K562 (cell line): ENCODE data around the gene PACSIN2. TPM values are rescaled to one million over a fixed set of nuclear protein-coding genes. Genes with fewer than 3 reads are reported as not detected.

Source experiments
- ATAC-seq: fragments of 200-7000 bp; cut with Tn5 transposase; 3 replicates; pipeline ENCODE4 v1.9.1; 2020; ENCODE audit warnings: moderate library complexity
- BruUV-seq: library from RNA; stranded (reverse); fragments of 400-500 nt; replicated peaks from 2 replicates; lab custom pipeline; 2021; lab: Mats Ljungman, UMichigan
- CTCF ChIA-PET: fragments of 300-600 bp; formaldehyde crosslinking; extraction: SDS; loops from one replicate; lab custom pipeline; 2021; ENCODE audit warnings: low intra/inter-chr PET ratio; lab: Yijun Ruan, JAX
- POLR2A ChIA-PET: fragments of 300-600, 350-650 bp; sonication (Branson Sonifier 250); formaldehyde crosslinking; extraction: SDS; loops from one replicate; lab custom pipeline; 2021; ENCODE audit warnings: antibody characterized with exemption, inconsistent platforms; lab: Yijun Ruan, JAX
- DNase-seq, 4 experiments: peaks; one replicate each; pipeline versions ENCODE4 v3.0.0 to v3.0.0-alpha.2; 2011 to 2018; ENCODE audit warnings: low spot score in 3 of 4, mixed read lengths in 3 of 4; ENCODE audit errors: extremely low read depth in 1 of 4
- FAIRE-seq: peaks from 2 replicates; lab custom pipeline; 2011; peaks lifted over from hg19 to GRCh38; lab: Jason Lieb, UNC
- H2AFZ ChIP-seq: 2 replicates; pipeline ENCODE4 v1.6.0; 2011; ENCODE audit warnings: low read depth, low read length, control low read depth, inconsistent platforms
- H3K27ac ChIP-seq: fragments of 200-600 bp; 3 replicates; pipeline ENCODE4 v1.8.0; 2011; ENCODE audit warnings: low read depth, mild to moderate bottlenecking, control low read depth, inconsistent platforms, low read length, moderate library complexity, mixed read lengths; ENCODE audit errors: extremely low read depth
- H3K27me3 ChIP-seq, 2 experiments: fragments of 300-600 bp in 1 of 2; 2 replicates in 1 of 2; 3 replicates in 1 of 2; pipeline versions ENCODE4 v1.6.0 to v1.8.0; 2011; ENCODE audit warnings: inconsistent platforms in 2 of 2, low read length in 2 of 2, mild to moderate bottlenecking in 1 of 2, mixed read lengths in 1 of 2, moderate library complexity in 1 of 2; ENCODE audit not compliant: control insufficient read depth in 2 of 2, insufficient read depth in 2 of 2
- H3K36me3 ChIP-seq: fragments of 300-600 bp; 3 replicates; pipeline ENCODE4 v1.8.0; 2011; ENCODE audit warnings: mild to moderate bottlenecking, low read length, inconsistent platforms; ENCODE audit not compliant: control insufficient read depth, insufficient read depth
- H3K4me1 ChIP-seq, 2 experiments: fragments of 200-600 bp in 1 of 2; replicated peaks in 1 of 2; 2 replicates in 1 of 2; 3 replicates in 1 of 2; pipeline versions ENCODE4 v1.5.1 to v1.8.0; 2011; ENCODE audit warnings: inconsistent platforms in 2 of 2, low read length in 2 of 2, mild to moderate bottlenecking in 1 of 2, mixed read lengths in 1 of 2, moderate library complexity in 1 of 2; ENCODE audit not compliant: control insufficient read depth in 2 of 2, insufficient read depth in 2 of 2
- H3K4me2 ChIP-seq: 2 replicates; pipeline ENCODE4 v1.6.1; 2011; ENCODE audit warnings: low read length, control low read depth, inconsistent platforms, mixed read lengths; ENCODE audit not compliant: insufficient read depth
- H3K4me3 ChIP-seq: fragments of 200-600 bp; sonication (generic), shearing (Covaris generic); 2 replicates; pipeline ENCODE4 v1.5.1; 2016; ENCODE audit warnings: control low read depth, inconsistent platforms
- H3K79me2 ChIP-seq: fragments of 200-600 bp; 3 replicates; pipeline ENCODE4 v1.8.0; 2011; ENCODE audit warnings: low read length, inconsistent platforms; ENCODE audit not compliant: control insufficient read depth, insufficient read depth
- H3K9ac ChIP-seq, 2 experiments: 2 replicates each; pipeline versions ENCODE4 v1.6.0 to v1.6.1; 2011; ENCODE audit warnings: low read depth in 2 of 2, low read length in 2 of 2, control low read depth in 1 of 2, inconsistent platforms in 1 of 2, mild to moderate bottlenecking in 1 of 2, mixed read lengths in 1 of 2; ENCODE audit not compliant: insufficient read depth in 1 of 2
- H3K9me1 ChIP-seq: one replicate; pipeline ENCODE4 v1.6.0; 2011; ENCODE audit warnings: inconsistent platforms, mild to moderate bottlenecking, low read length, moderate library complexity; ENCODE audit not compliant: control insufficient read depth, insufficient read depth
- H3K9me3 ChIP-seq: replicated peaks from 2 replicates; pipeline ENCODE4 v1.5.1; 2011; ENCODE audit warnings: low read depth, low read length, inconsistent platforms; ENCODE audit not compliant: control insufficient read depth, insufficient read depth
- H4K20me1 ChIP-seq: replicated peaks from 2 replicates; pipeline ENCODE4 v1.6.1; 2011; ENCODE audit warnings: low read length, inconsistent platforms, mixed read lengths; ENCODE audit not compliant: control insufficient read depth, insufficient read depth
- ELF1 ChIP-seq: fragments of 200-800 bp; sonication (Bioruptor generic); IDR thresholded peaks from 2 replicates; pipeline ENCODE4 v1.6.1; 2016; ENCODE audit warnings: missing genetic modification characterization, missing compliant biosample characterization
- HNRNPK ChIP-seq: fragments of 200-400 bp; formaldehyde crosslinking; IDR thresholded peaks from one replicate; pipeline ENCODE4 v1.6.1; 2018; ENCODE audit warnings: mild to moderate bottlenecking, low read depth, low read length; ENCODE audit not compliant: poor library complexity, severe bottlenecking
- JUND ChIP-seq, 2 experiments: IDR thresholded peaks; 2 replicates in 1 of 2; 3 replicates in 1 of 2; pipeline ENCODE4 v1.6.1; 2011; ENCODE audit warnings: borderline replicate concordance in 2 of 2, low read depth in 2 of 2, low read length in 2 of 2, improper control_type of control experiment in 1 of 2, missing biosample characterization in 1 of 2, missing genetic modification characterization in 1 of 2, missing genetic modification reagents in 1 of 2
- TGIF2 ChIP-seq: sonication (generic); formaldehyde crosslinking; IDR thresholded peaks from 2 replicates; pipeline ENCODE4 v1.8.1; 2022; ENCODE audit warnings: mild to moderate bottlenecking, missing genetic modification reagents, moderate library complexity
- ZNF589 ChIP-seq: fragments of 200-800 bp; sonication (Bioruptor generic); IDR thresholded peaks from 2 replicates; pipeline ENCODE4 v1.6.1; 2016; ENCODE audit warnings: low read depth, missing genetic modification characterization, missing compliant biosample characterization
- ZNF780A ChIP-seq: fragments of 250-450 bp; sonication (Bioruptor Pico); IDR thresholded peaks from 2 replicates; pipeline ENCODE4 v1.5.0; 2021; ENCODE audit warnings: mild to moderate bottlenecking
- WGBS: fragments of 100-300 bp; shearing (Covaris generic); methylation state at CpG from one replicate; pipeline ENCODE4 v1.1.6; 2016; ENCODE audit warnings: low coverage, mixed read lengths; ENCODE audit not compliant: insufficient coverage; ENCODE audit errors: missing lambda C conversion rate; 5-methylcytosine and 5-hydroxymethylcytosine counted together
- in situ Hi-C: fragments of 300-500 bp; cut with MboI; formaldehyde crosslinking; loops from 4 replicates; pipeline ENCODE4 v1.15.0; 2018; ENCODE audit warnings: inconsistent platforms, mixed read lengths
- intact Hi-C: fragments of 100-400 bp; cut with micrococcal nuclease; formaldehyde crosslinking; loops from 2 replicates; pipeline ENCODE4 v1.14.2; 2022
- polyA plus RNA-seq, 8 experiments: library from polyadenylated mRNA; depleted of rRNA in 4 of 8; stranded (reverse) in 5 of 8; unstranded in 3 of 8; fragments of >200 nt; fragmentation: Nextera tagmentation in 2 of 8; fragmentation: Illumina TruSeq in 1 of 8; extraction: Ambion mirVana in 2 of 8; extraction: Trizol in 1 of 8; gene quantifications; 2 replicates each; pipeline versions ENCODE4 v1.2.1 to v1.2.3, GENCODE V29; 2011 to 2014; ENCODE audit warnings: inconsistent platforms in 1 of 8, missing spikeins in 1 of 8
- total RNA-seq, 7 experiments: library from RNA; depleted of rRNA in 6 of 7; stranded (reverse); fragments of >200 nt in 6 of 7; fragmentation: Illumina TruSeq in 2 of 7; extraction: Trizol in 2 of 7; gene quantifications; 2 replicates each; pipeline versions ENCODE4 v1.2.1 to v1.2.3, GENCODE V29; 2011 to 2021; ENCODE audit warnings: low replicate concordance in 1 of 7

PACSIN2 gene
- total and polyA plus RNA-seq, 9 of the 15 experiments (the other 6 are each of a cell fraction or from before 2014, with no cell fraction given), result 0.45 to 45.1 (median 23.9) TPM

DNA sequence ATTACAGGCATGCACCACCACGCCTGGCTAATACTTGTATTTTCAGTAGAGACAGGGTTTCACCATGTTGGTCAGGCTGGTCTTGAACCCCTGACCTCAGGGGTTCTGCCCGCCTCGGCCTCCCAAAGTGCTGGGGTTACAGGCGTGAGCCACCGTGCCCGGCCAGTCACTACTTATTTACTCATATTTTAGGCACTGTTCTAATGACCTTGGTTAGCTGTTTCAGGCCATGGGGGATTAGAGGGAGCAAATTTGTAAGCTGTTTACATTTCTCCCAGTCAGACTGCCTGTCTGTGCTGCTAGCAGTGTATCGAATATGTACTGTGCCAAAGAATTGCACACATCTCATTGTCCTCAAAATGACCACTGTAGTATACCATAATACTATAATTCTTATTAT, 32.7 kb upstream of the PACSIN2 start:
- DNase-seq (no peak), ATAC-seq (no peak), FAIRE-seq (no peak)
- Histone ChIP-seq H3K79me2 (no peaks in the 10 kb centered on the region), H3K9ac (no peak overlapping the region), H3K4me1 (peaks cover 0 to 7% of the 10 kb centered on the region in 2 experiments; a peak in 3 of 5 replicates), H4K20me1 (no peaks in the 10 kb centered on the region), H3K4me2 (no peak overlapping the region), H3K27me3 (peaks cover 0 to 12% of the 10 kb centered on the region in 2 experiments; a peak in 2 of 5 replicates), H3K36me3 (no peaks in the 10 kb centered on the region), H3K9me1 (no peaks in the 10 kb centered on the region), H3K27ac (no peak overlapping the region), H2AFZ (no peak overlapping the region), H3K9me3 (no peaks in the 10 kb centered on the region), H3K4me3 (no peak overlapping the region)
- no TSS peak for BruUV-seq
- CTCF ChIA-PET, result interaction anchor here (0.6 kb wide), 1 partner anchor 148 kb away, joined by 4 read pairs; no protein-coding TSS in a partner anchor
- WGBS, result 62% methylated on average over 7 of the region's 7 CpGs
- POLR2A ChIA-PET, result interaction anchor here (1.0 kb wide), 1 partner anchor 432 kb away, joined by 3 read pairs; no protein-coding TSS in a partner anchor
- in situ Hi-C loops, result no loop called here
- intact Hi-C loops, result no loop called here
- TF ChIP-seq HNRNPK (no peak), ZNF780A (no peak), ELF1 (tag) (no peak), ZNF589 (no peak), JUND (IDR thresholded peaks at IDR 0.05; ENCODE audit: borderline replicate concordance, low read depth, low read length) (no peak), JUND (tag; IDR thresholded peaks at IDR 0.05; ENCODE audit: borderline replicate concordance, low read depth, low read length) (no peak), TGIF2 (CRISPR knock-in tag) (no peak)
